ENCODE measurements around the gene PTGFRN. TPM values are rescaled to one million over a fixed set of nuclear protein-coding genes. Genes with fewer than 3 reads are reported as not detected.

The PTGFRN gene
- total and polyA plus RNA-seq, 2 of the 8 experiments (the other 6 are each of a cell fraction or from before 2014, with no cell fraction given), result 13.0 to 32.6 TPM

GRCh38 chr1:116962987-116963639 is 53.4 kb downstream of the PTGFRN start:
- POLR2A ChIA-PET (ENCODE audit: partially characterized antibody), result no interaction called here
- Histone ChIP-seq H2AFZ (ENCODE audit: low read length) (no peak overlapping the region), H2AK5ac (ENCODE audit: low read depth, low read length) (no peak overlapping the region), H3K79me2 (ENCODE audit: control insufficient read depth in 1 of 2, insufficient read depth in 2 of 2, low read length in 2 of 2) (no peaks in the 10 kb centered on the region), H3K27me3 (replicated peaks in 1 of 4; ENCODE audit: control insufficient read depth in 3 of 4, extremely low read depth in 1 of 4, insufficient read depth in 3 of 4, low read length in 3 of 4) (no peaks in the 10 kb centered on the region), H3K18ac (ENCODE audit: extremely low read depth, low read length) (no peak overlapping the region), H4K8ac (ENCODE audit: extremely low read depth, insufficient read depth, low read length) (no peak overlapping the region), H3K56ac (replicated peaks; ENCODE audit: insufficient read length, low read depth, low read length) (no peak overlapping the region), H3K4me3 (ENCODE audit: extremely low read depth in 1 of 4, insufficient read depth in 2 of 4, low read depth in 3 of 4, low read length in 4 of 4) (no peak overlapping the region), H2BK15ac (ENCODE audit: low read length) (no peak overlapping the region), H3K4ac (replicated peaks; ENCODE audit: insufficient read length, low read depth, low read length) (no peak overlapping the region), H3K14ac (ENCODE audit: insufficient read length) (no peak overlapping the region), H3K36me3 (ENCODE audit: control insufficient read depth in 2 of 4, insufficient read depth in 4 of 4, low read length in 3 of 4) (peaks cover 0 to 22% (median 6%) of the 10 kb centered on the region in 4 experiments; a peak in 6 of 8 replicates), H4K20me1 (replicated peaks in 1 of 2; ENCODE audit: control insufficient read depth in 1 of 2, insufficient read depth in 2 of 2, low read length in 2 of 2) (peaks cover 0 to 3% of the 10 kb centered on the region in 2 experiments), H3K9ac (replicated peaks in 1 of 4; ENCODE audit: extremely low read depth in 1 of 4, low read depth in 3 of 4, low read length in 3 of 4) (no peak overlapping the region), H4K91ac (replicated peaks; ENCODE audit: insufficient read length, low read length) (no peak overlapping the region), H3K79me1 (ENCODE audit: low read depth, low read length) (peaks cover 3% of the 10 kb centered on the region; the same call in 1 of the 2 replicates), H3K27ac (ENCODE audit: low read depth, low read length) (no peak overlapping the region), H3K4me2 (ENCODE audit: insufficient read depth in 1 of 2, low read depth in 2 of 2, low read length in 2 of 2) (no peak overlapping the region), H2BK12ac (ENCODE audit: low read depth, low read length) (no peak overlapping the region), H3K23ac (ENCODE audit: insufficient read length) (no peak overlapping the region), H3K23me2 (ENCODE audit: low read depth, low read length) (no peaks in the 10 kb centered on the region; the same call in 1 of the 2 replicates), H3K9me3 (ENCODE audit: insufficient read depth in 2 of 2, low read depth in 1 of 2, low read length in 1 of 2) (no peaks in the 10 kb centered on the region), H2BK20ac (ENCODE audit: low read length) (no peak overlapping the region), H2BK5ac (ENCODE audit: low read depth, low read length) (no peak overlapping the region), H2BK120ac (replicated peaks; ENCODE audit: low read depth, low read length) (no peak overlapping the region), H3K4me1 (replicated peaks in 1 of 4; ENCODE audit: control insufficient read depth in 3 of 4, insufficient read depth in 4 of 4, low read length in 3 of 4) (no peaks in the 10 kb centered on the region), H4K5ac (ENCODE audit: insufficient read length, low read depth, low read length) (no peak overlapping the region)
- WGBS, 2 experiments (ENCODE audit: extremely low coverage in 1 of 2, insufficient coverage in 1 of 2, insufficient read length in 1 of 2, insufficient replicate concordance in 2 of 2, low coverage in 1 of 2, low lambda C conversion rate in 2 of 2, missing lambda C conversion rate in 1 of 2), result 84% methylated on average over 4 of the region's 4 CpGs; no CpG with 5 or more reads in 1 of the 2 experiments
- DNase-seq (ENCODE audit: low read depth in 1 of 2, low spot score in 2 of 2), result no peak
- FAIRE-seq, result no peak
- CTCF ChIA-PET (ENCODE audit: partially characterized antibody), result interaction anchor here (1.1 kb wide), 1 partner anchor 80 kb away, joined by 3 read pairs; no protein-coding TSS in a partner anchor
- TF ChIP-seq RFX5 (IDR thresholded peaks at IDR 0.05; ENCODE audit: borderline replicate concordance, low read depth, low read length) (no peak), SUZ12 (IDR thresholded peaks at IDR 0.05; ENCODE audit: low read length) (no peak), CTBP2 (IDR thresholded peaks at IDR 0.05; ENCODE audit: borderline replicate concordance, insufficient read depth, insufficient read length, low read length) (no peak), SIRT6 (IDR thresholded peaks at IDR 0.05; ENCODE audit: low read length) (no peak), EP300 (IDR thresholded peaks at IDR 0.05; ENCODE audit: borderline replicate concordance in 1 of 2, low read depth in 2 of 2, low read length in 2 of 2) (no peak), RAD21 (IDR thresholded peaks at IDR 0.05 in 1 of 2, conservative IDR thresholded peaks at IDR 0.05 in 1 of 2; ENCODE audit: low read depth in 2 of 2, low read length in 2 of 2) (no peak), RBBP5 (IDR thresholded peaks at IDR 0.05; ENCODE audit: borderline replicate concordance, low read depth, low read length) (no peak), USF2 (IDR thresholded peaks at IDR 0.05; ENCODE audit: low read length) (no peak), CHD2 (IDR thresholded peaks at IDR 0.05; ENCODE audit: low read length) (no peak), ZNF274 (IDR thresholded peaks at IDR 0.05; ENCODE audit: borderline replicate concordance, extremely low read depth, low read length) (no peak), YY1 (IDR thresholded peaks at IDR 0.05; ENCODE audit: low read depth, low read length) (no peak), CHD1 (IDR thresholded peaks at IDR 0.05; ENCODE audit: low read depth, low read length) (no peak)

Measured in H1 (cell line).